ENCODE results near the gene NDUFA3. TPM values are rescaled to one million over a fixed set of nuclear protein-coding genes. Genes with fewer than 3 reads are reported as not detected.

Gene NDUFA3
- total RNA-seq, 1 experiment from 2014 or later, result 38.8 TPM

GRCh38 chr19:54107876-54108490, 5.3 kb downstream of the NDUFA3 start:
- no peak for DNase-seq (ENCODE audit: low spot score)

GRCh38 chr19:54108496-54108895, 5.8 kb downstream of the NDUFA3 start:
- DNase-seq (ENCODE audit: low spot score), result no peak

- no peak for DNase-seq (ENCODE audit: low spot score)
Measured at GRCh38 chr19:54109651-54110050, 7.0 kb downstream of the NDUFA3 start.

GRCh38 chr19:54114340-54115108, 11.9 kb downstream of the NDUFA3 start:
- DNase-seq (ENCODE audit: low spot score), result no peak

- DNase-seq (ENCODE audit: low spot score), result peak; percentile 100
Measured at GRCh38 chr19:54115109-54116063, 12.7 kb downstream of the NDUFA3 start, which contains the start of the genes PRPF31 and TFPT. TSS of gene PRPF31 (plus strand) at chr19:54115754. CDS start at chr19:54118279, 2,525 bp downstream. TSS of gene TFPT (minus strand) at chr19:54115657. CDS start at chr19:54115269, 388 bp downstream.

DNA sequence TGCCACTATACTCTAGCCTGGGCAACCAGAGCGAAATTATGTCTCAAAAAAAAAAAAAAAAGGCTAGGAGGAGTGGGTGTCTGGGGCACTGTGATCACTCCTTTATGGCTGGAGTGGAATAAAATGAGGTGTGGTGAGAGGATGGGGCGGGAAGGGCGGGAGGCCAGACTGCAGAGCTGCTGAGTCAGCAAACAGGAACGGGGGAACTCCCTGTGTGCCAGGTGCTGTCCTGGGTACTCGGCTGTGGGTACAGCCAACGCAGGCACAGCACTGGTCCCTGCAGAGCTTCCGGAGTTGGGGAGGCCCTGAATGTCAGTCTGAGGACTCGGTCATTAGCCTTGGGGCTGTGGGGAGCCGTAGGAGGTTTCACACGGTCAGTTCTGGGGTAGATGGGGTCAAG, 18.6 kb downstream of the NDUFA3 start:
- no peak for DNase-seq (ENCODE audit: low spot score)

DNA sequence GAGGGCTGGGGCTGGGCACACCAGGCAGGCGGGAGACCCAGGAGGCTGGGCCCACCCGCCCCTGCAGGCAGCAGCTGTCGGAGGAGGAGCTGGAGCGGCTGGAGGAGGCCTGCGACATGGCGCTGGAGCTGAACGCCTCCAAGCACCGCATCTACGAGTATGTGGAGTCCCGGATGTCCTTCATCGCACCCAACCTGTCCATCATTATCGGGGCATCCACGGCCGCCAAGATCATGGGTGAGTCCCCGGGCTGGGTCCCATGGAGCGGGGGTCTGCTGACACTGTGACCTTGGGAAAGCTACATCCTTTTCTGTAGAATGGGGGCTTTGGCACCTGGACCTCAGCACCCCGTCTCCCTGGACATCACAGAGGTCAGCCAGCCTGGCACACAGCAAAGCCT, 21.0 kb downstream of the NDUFA3 start:
- DNase-seq (ENCODE audit: low spot score), result no peak

GRCh38 chr19:54124393-54124792, 21.7 kb downstream of the NDUFA3 start:
- no peak for DNase-seq (ENCODE audit: low spot score)

DNA sequence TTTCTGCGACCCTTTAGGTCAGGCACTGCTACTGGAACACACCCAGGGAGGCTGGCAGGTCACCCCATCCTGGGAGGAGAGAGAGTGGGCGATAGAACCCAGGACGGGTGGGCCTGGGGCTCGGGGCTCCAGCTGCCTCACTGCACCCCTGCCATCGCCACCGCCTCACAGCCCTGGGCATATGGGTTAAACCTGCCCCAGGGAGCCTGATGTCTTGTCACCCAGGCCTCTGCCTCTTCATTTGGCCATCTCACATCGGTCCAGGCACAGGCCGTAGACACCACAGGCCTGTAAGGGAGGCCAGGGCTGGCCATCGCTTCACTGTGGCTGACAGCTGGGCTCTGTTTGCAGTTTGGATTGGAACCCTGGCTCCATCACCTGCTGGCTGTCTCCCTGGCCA, 23.1 kb downstream of the NDUFA3 start:
- no peak for DNase-seq (ENCODE audit: low spot score)

- DNase-seq (ENCODE audit: low spot score), result no peak
Measured at GRCh38 chr19:54127688-54128440, 25.2 kb downstream of the NDUFA3 start.

DNA sequence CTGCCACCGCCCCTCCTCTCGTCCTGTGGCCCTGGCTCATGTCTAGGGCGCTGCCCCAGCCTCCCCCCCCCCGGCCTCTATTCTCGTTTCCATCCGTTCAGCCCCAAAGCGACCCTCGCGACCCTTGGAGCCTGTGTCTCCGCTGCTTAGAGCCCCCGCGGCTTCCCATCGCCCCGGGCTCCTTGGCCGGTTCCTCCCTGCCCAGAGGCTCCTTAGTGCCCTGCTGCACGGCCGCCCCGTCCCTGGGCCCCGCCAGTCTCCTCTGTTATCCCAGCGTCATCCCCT, 25.7 kb downstream of the NDUFA3 start:
- no peak for DNase-seq (ENCODE audit: low spot score)

- DNase-seq (ENCODE audit: low spot score), result no peak
Measured at GRCh38 chr19:54128796-54129616, 26.4 kb downstream of the NDUFA3 start.

DNA sequence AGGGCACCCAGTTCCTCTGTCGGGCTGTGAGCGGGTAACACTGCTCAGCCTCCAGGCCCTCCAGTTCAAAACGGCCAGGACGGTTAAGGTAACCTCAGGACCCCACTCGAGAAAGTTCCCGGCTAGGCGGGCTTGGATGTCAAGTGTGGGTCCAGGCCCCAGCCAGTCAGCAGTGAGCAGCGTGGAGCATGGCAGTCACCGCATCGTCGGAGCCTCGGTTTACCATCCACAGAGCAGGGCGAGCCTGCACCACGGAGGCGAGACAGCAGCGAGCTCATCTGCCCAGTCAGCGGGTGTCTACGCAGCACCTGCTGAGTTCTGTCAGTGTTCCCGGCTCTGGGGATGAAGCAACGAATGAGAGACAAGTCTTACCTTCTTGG, 27.0 kb downstream of the NDUFA3 start:
- DNase-seq (ENCODE audit: low spot score), result no peak

DNA sequence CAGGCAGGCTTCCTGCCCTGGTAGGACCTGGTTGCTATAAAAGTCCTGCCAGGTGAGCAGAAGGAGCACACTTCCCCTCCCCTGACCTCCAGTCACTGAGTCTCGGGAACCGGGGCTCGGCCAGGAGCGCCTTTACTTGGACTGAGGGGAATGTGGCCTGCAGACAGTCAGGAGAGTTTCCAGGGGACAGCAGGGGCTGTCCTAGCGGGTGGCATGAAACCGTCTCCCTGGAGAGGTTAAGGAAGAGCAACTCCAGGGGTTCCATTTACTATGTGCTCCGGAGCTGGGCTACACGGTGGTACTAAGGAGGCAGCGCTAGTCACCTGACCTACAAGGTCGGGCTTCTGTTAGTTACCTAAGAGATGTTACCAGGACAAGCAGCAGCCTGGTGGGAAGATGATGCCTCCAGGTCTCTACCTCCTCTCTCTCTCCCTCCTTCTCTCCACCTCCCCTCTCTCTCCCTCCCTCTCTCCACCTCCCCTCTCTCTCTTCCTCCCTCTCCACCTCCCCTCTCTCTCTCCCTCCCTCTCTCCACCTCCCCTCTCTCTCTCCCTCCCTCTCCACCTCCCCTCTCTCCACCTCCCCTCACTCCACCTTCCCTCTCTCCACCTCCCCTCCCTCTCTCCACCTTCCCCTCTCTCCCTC, 30.8 kb downstream of the NDUFA3 start:
- DNase-seq (ENCODE audit: low spot score), result no peak

DNA sequence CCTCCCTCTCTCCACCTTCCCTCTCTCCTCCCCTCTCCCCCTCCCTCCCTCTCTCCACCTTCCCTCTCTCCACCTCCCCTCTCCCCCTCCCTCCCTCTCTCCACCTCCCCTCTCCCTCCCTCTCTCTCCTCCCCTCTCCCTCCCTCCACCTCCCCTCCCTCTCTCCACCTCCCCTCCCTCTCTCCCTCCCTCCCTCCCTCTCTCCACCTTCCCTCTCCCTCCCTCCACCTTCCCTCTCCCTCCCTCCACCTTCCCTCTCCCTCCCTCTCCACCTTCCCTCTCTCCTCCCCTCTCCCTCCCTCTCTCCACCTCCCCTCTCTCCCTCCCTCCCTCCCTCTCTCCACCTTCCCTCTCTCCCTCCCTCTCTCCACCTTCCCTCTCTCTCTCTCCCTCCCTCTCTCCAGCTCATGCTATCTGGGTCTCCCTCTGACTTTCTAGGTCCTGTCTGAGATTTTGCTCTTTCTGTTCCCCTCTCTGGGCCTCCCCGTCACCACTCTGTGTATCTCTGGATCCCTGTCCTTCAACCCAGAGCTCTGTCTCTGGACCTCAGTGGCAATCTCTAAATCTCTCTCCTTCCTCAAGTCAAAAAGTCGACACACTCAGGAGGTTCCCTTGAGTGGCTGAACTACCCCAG, 31.4 kb downstream of the NDUFA3 start:
- no peak for DNase-seq (ENCODE audit: low spot score)

DNA sequence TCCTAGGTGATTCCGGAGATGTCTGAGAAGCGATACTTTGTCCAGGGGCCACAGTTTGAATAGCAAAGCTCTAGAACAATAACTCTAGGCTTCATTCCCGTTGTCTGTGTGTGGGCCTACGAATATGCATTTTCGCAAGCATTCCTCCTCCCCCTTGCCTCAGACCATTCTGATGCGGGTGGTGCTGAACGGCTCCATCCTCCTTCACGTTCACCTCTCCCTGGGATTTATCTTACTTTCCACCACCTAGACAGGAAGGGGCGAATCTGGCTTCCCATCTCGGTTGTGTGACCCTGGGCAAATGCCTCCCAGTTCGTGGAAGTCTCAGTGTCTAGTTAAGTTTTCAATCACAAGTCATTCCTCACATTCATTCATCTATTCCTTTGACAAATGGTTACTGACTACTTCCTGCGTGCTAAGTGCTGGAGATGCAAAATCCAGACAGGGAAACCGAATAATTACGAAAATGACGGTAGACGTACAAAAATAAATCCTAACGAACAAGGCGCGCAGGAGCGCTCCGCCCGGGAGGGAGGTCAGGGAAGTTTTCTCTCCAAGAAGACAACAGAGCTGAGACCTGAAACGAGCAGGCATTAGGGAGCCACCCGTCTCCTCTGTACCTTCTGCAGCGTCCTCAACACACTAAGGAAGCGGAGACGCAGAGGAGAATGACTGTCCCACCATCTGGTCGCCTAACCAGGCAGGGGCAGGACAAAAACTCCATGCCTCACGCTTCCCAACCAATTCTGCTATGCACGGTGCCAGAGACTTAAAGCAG, 33.6 kb downstream of the NDUFA3 start:
- DNase-seq (ENCODE audit: low spot score), result no peak

DNA sequence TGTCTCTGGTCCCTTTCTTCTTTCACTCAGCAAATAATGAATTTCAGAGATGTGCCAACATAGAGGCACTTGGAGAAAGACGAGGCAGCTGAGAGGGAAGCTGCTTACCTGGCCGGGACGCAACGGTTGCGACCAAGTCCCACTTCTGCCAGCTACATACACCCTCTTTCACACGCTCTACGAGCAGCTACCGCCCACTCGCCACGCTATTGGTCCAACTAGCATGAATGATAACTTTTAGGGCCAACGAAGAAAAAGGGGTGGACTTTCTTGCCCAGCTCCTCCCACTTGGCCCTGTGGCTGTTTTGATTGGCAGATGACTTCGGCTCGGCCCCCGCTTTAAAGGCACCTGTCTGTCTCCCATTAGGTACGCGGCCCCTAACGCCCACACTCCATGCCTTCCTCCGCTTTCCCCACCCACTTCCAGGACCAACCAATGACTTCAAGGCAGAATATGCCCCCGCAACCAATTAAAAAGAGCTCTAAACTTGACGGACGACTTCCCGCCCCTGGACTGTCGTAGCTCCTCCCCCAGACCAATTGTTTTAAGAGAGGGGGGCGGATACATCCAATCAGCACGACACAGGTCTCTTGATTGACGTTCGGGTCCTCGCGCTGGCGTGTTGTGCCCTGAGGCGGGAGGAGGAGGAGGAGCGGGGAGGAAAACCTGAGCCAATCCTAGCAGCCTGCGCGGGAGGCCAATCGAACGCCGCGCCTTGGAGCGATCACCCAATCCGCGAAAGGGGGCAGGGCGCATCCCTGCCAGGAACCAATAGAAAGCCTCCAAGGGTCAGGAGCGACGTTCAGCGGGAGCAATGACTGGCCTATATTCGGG, 34.4 kb downstream of the NDUFA3 start:
- peak; percentile 100 for DNase-seq (ENCODE audit: low spot score)
